Measurements from ENCODE around the gene MYO6. TPM values are rescaled to one million over a fixed set of nuclear protein-coding genes. Genes with fewer than 3 reads are reported as not detected.

The MYO6 gene
- polyA plus RNA-seq, 1 donor (not counting 4 experiments of a cell fraction or from before 2014, with no cell fraction given), result 24.5 TPM

DNA sequence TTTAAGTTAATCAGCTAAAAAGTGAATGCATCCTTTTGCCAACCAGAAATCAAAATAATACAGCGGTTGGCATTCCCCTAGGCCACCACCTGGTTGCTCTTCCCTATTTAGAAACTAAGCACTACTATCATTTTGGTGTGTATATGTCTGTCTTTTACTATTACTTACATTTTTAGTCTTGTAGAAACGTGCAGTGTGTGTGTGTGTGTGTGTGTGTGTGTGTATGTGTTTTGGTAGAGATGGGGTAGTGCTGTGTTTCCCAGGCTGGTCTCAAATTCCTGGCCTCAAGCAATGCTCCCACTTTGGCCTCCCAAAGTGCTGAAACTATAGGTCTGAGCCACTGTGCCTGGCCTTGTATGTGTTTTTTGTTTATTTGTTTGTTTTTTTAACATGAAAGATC lies 27.4 kb downstream of the MYO6 start:
- Histone ChIP-seq H3K9ac (ENCODE audit: control insufficient read depth, extremely low read depth, insufficient read depth, low read length) (no peak overlapping the region), H3K4me2 (ENCODE audit: control insufficient read depth, extremely low read depth, insufficient read depth, low read depth, low read length) (no peak overlapping the region), H4K20me1 (ENCODE audit: control insufficient read depth, extremely low read depth, insufficient read depth, low read length) (no peaks in the 10 kb centered on the region), H3K36me3 (ENCODE audit: control insufficient read depth in 2 of 2, extremely low read depth in 1 of 2, insufficient read depth in 2 of 2, low read length in 2 of 2) (no peaks in the 10 kb centered on the region), H3K4me1 (ENCODE audit: control insufficient read depth, extremely low read depth, insufficient read depth, low read length) (no peaks in the 10 kb centered on the region), H3K27ac (ENCODE audit: control insufficient read depth, insufficient read depth, low read length) (no peak overlapping the region), H3K9me1 (ENCODE audit: control insufficient read depth, extremely low read depth, insufficient read depth, low read length) (no peaks in the 10 kb centered on the region), H3K4me3 (ENCODE audit: control insufficient read depth in 2 of 3, extremely low read depth in 1 of 3, insufficient read depth in 2 of 3, low read depth in 1 of 3, low read length in 3 of 3) (no peak overlapping the region), H2AFZ (ENCODE audit: control insufficient read depth, low read length) (no peak overlapping the region), H3K9me3 (ENCODE audit: control insufficient read depth, low read depth, low read length) (no peaks in the 10 kb centered on the region), H3K79me2 (ENCODE audit: control insufficient read depth, insufficient read depth, low read length) (peaks cover 35% of the 10 kb centered on the region), H3K27me3 (ENCODE audit: control insufficient read depth, extremely low read depth, insufficient read depth, low read length) (no peaks in the 10 kb centered on the region)
- no peak for DNase-seq (ENCODE audit: low read depth, low spot score)
- TF ChIP-seq, protein P1, sequence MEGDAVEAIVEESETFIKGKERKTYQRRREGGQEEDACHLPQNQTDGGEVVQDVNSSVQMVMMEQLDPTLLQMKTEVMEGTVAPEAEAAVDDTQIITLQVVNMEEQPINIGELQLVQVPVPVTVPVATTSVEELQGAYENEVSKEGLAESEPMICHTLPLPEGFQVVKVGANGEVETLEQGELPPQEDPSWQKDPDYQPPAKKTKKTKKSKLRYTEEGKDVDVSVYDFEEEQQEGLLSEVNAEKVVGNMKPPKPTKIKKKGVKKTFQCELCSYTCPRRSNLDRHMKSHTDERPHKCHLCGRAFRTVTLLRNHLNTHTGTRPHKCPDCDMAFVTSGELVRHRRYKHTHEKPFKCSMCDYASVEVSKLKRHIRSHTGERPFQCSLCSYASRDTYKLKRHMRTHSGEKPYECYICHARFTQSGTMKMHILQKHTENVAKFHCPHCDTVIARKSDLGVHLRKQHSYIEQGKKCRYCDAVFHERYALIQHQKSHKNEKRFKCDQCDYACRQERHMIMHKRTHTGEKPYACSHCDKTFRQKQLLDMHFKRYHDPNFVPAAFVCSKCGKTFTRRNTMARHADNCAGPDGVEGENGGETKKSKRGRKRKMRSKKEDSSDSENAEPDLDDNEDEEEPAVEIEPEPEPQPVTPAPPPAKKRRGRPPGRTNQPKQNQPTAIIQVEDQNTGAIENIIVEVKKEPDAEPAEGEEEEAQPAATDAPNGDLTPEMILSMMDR (optimal IDR thresholded peaks at IDR 0.05 in 1 of 3, IDR thresholded peaks at IDR 0.05 in 1 of 3, conservative IDR thresholded peaks at IDR 0.05 in 1 of 3; ENCODE audit: extremely low read depth in 1 of 3, insufficient read depth in 2 of 3, low read length in 3 of 3), result no peak
- no peak for TF ChIP-seq EZH2 (IDR thresholded peaks at IDR 0.05; ENCODE audit: low read length)
- dilution Hi-C loops (cut with MboI; ENCODE audit: extremely low pct_ligation_motif_present, low sequenced_read_pairs), result no loop called here
- FAIRE-seq, result no peak

DNA sequence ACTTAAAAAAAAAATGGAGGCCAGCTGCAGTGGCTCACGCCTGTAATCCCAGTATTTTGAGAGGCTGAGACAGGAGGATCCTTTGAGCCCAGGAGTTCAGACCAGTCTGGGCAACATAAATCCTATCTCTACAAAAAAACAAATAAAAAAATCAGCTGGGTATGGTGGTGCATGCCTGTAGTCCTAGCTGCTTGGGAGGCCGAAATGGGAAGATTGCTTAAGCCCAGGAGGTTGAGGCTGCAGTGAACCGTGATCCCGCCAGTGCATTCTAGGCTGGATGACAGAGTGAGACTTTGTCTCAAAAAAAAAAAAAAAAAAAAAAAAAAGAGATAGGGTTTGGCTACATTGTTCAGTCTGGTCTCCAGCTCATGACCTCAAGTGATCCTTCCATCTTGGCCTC lies 29.7 kb downstream of the MYO6 start:
- peaks cover 34% of the 10 kb centered on the region for H3K79me2 ChIP-seq (ENCODE audit: control insufficient read depth, insufficient read depth, low read length)
- no peaks in the 10 kb centered on the region for H3K27me3 ChIP-seq (ENCODE audit: control insufficient read depth, extremely low read depth, insufficient read depth, low read length)
- DNase-seq (ENCODE audit: low read depth, low spot score) (no peak), FAIRE-seq (no peak)
- H3K4me2 ChIP-seq (ENCODE audit: control insufficient read depth, extremely low read depth, insufficient read depth, low read depth, low read length), result no peak overlapping the region
- H3K4me3 ChIP-seq (ENCODE audit: control insufficient read depth in 2 of 3, extremely low read depth in 1 of 3, insufficient read depth in 2 of 3, low read depth in 1 of 3, low read length in 3 of 3), result no peak overlapping the region
- H3K4me1 ChIP-seq (ENCODE audit: control insufficient read depth, extremely low read depth, insufficient read depth, low read length), result no peaks in the 10 kb centered on the region
- no peaks in the 10 kb centered on the region for H3K9me1 ChIP-seq (ENCODE audit: control insufficient read depth, extremely low read depth, insufficient read depth, low read length)
- H3K9ac ChIP-seq (ENCODE audit: control insufficient read depth, extremely low read depth, insufficient read depth, low read length), result no peak overlapping the region
- dilution Hi-C loops (cut with MboI; ENCODE audit: extremely low pct_ligation_motif_present, low sequenced_read_pairs), result no loop called here
- TF ChIP-seq, protein P1 (optimal IDR thresholded peaks at IDR 0.05 in 1 of 3, IDR thresholded peaks at IDR 0.05 in 1 of 3, conservative IDR thresholded peaks at IDR 0.05 in 1 of 3; ENCODE audit: extremely low read depth in 1 of 3, insufficient read depth in 2 of 3, low read length in 3 of 3), result no peak
- TF ChIP-seq EZH2 (IDR thresholded peaks at IDR 0.05; ENCODE audit: low read length), result no peak
- H2AFZ ChIP-seq (ENCODE audit: control insufficient read depth, low read length), result no peak overlapping the region
- no peaks in the 10 kb centered on the region for H3K36me3 ChIP-seq (ENCODE audit: control insufficient read depth in 2 of 2, extremely low read depth in 1 of 2, insufficient read depth in 2 of 2, low read length in 2 of 2)
- no peaks in the 10 kb centered on the region for H4K20me1 ChIP-seq (ENCODE audit: control insufficient read depth, extremely low read depth, insufficient read depth, low read length)
- no peaks in the 10 kb centered on the region for H3K9me3 ChIP-seq (ENCODE audit: control insufficient read depth, low read depth, low read length)
- H3K27ac ChIP-seq (ENCODE audit: control insufficient read depth, insufficient read depth, low read length), result no peak overlapping the region
